Measurements from ENCODE around the gene GPR39. TPM values are rescaled to one million over a fixed set of nuclear protein-coding genes. Genes with fewer than 3 reads are reported as not detected.

GPR39 gene
- total RNA-seq, 1 experiment from 2014 or later: 9.0 TPM

GRCh38 chr2:132442278-132442677 is 25.7 kb downstream of the GPR39 start:
- Histone ChIP-seq H3K9me3 (ENCODE audit: control insufficient read depth, insufficient read depth, low read depth, low read length) (no peaks in the 10 kb centered on the region), H3K27me3 (ENCODE audit: control insufficient read depth, insufficient read depth, low read length) (no peaks in the 10 kb centered on the region), H3K4me3 (ENCODE audit: low read depth in 2 of 2, low read length in 2 of 2) (no peak overlapping the region), H3K4me1 (ENCODE audit: control insufficient read depth, insufficient read depth, low read length) (peaks cover 46% of the 10 kb centered on the region), H3K27ac (ENCODE audit: low read length) (no peak overlapping the region), H3K36me3 (ENCODE audit: control insufficient read depth, insufficient read depth, low read length) (no peaks in the 10 kb centered on the region)
- no peak for TF ChIP-seq CTCF (IDR thresholded peaks at IDR 0.05)
- no peak for TF ChIP-seq REST (IDR thresholded peaks at IDR 0.05; ENCODE audit: insufficient read depth in 1 of 2, low read depth in 2 of 2, low read length in 1 of 2)
- no peak for TF ChIP-seq SIN3A (IDR thresholded peaks at IDR 0.05; ENCODE audit: borderline replicate concordance, insufficient read depth, low read depth, low read length)
- TF ChIP-seq TCF7L2 (IDR thresholded peaks at IDR 0.05; ENCODE audit: low read depth, low read length): no peak
- no peak for TF ChIP-seq POLR2AphosphoS5 (IDR thresholded peaks at IDR 0.05; ENCODE audit: low read depth, low read length)
- POLR2A ChIA-PET: no interaction called here
- in situ Hi-C loops (cut with HindIII; ENCODE audit: low pct_unique_long_range_greater_than_20kb, low sequenced_read_pairs): no loop called here
- BruUV-seq (replicated peaks): no TSS peak
- ATAC-seq (no peak), DNase-seq (ENCODE audit: low read depth, low spot score) (no peak)
- CTCF ChIA-PET: no interaction called here
- intact Hi-C loops (cut with micrococcal nuclease; ENCODE audit: unreplicated experiment): no loop called here

GRCh38 chr2:132443106-132443505 is 26.5 kb downstream of the GPR39 start:
- H3K27me3 ChIP-seq (ENCODE audit: control insufficient read depth, insufficient read depth, low read length): no peaks in the 10 kb centered on the region
- no peak for TF ChIP-seq SIN3A (IDR thresholded peaks at IDR 0.05; ENCODE audit: borderline replicate concordance, insufficient read depth, low read depth, low read length)
- TF ChIP-seq REST (IDR thresholded peaks at IDR 0.05; ENCODE audit: insufficient read depth in 1 of 2, low read depth in 2 of 2, low read length in 1 of 2): no peak
- TF ChIP-seq TCF7L2 (IDR thresholded peaks at IDR 0.05; ENCODE audit: low read depth, low read length): no peak
- no peak for TF ChIP-seq CTCF (IDR thresholded peaks at IDR 0.05)
- TF ChIP-seq POLR2AphosphoS5 (IDR thresholded peaks at IDR 0.05; ENCODE audit: low read depth, low read length): no peak
- H3K4me3 ChIP-seq (ENCODE audit: low read depth in 2 of 2, low read length in 2 of 2): no peak overlapping the region
- no peak for ATAC-seq
- BruUV-seq (replicated peaks): no TSS peak
- no peak overlapping the region for H3K27ac ChIP-seq (ENCODE audit: low read length)
- DNase-seq (ENCODE audit: low read depth, low spot score): no peak
- intact Hi-C loops (cut with micrococcal nuclease; ENCODE audit: unreplicated experiment): no loop called here
- H3K9me3 ChIP-seq (ENCODE audit: control insufficient read depth, insufficient read depth, low read depth, low read length): no peaks in the 10 kb centered on the region
- ChIA-PET POLR2A (no interaction called here), CTCF (no interaction called here)
- no peaks in the 10 kb centered on the region for H3K36me3 ChIP-seq (ENCODE audit: control insufficient read depth, insufficient read depth, low read length)
- in situ Hi-C loops (cut with HindIII; ENCODE audit: low pct_unique_long_range_greater_than_20kb, low sequenced_read_pairs): no loop called here
- peaks cover 38% of the 10 kb centered on the region for H3K4me1 ChIP-seq (ENCODE audit: control insufficient read depth, insufficient read depth, low read length)

Data from Panc1 (cell line).